ENCODE data around the gene CCDC83.

The CCDC83 gene

GRCh38 chr11:85855341-85855656 lies at the start of gene CCDC83:
TSS of gene CCDC83 (plus strand) at chr11:85855383. CDS start at chr11:85865124, 9,741 bp downstream.
- no peak for DNase-seq

DNA sequence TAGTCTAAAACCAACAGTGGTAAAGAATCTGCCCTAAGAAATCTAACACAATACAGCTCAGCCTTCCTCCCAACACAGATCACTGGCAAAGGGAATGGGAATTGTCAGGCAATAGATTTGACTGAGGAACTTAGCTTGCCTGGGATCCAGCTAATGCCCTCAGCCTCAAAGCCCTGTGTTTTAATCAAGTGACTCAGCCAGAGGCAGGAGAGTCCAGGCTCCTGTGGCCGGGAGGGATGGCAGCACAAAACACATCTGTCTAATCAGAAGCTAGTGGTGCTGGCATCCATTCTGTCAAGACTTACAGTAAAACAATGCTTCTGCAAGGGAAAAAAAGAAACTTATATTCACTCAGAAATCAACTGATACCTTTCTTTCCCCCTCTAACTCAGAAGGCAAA lies 49.8 kb upstream of the CCDC83 start:
- DNase-seq: no peak

DNA sequence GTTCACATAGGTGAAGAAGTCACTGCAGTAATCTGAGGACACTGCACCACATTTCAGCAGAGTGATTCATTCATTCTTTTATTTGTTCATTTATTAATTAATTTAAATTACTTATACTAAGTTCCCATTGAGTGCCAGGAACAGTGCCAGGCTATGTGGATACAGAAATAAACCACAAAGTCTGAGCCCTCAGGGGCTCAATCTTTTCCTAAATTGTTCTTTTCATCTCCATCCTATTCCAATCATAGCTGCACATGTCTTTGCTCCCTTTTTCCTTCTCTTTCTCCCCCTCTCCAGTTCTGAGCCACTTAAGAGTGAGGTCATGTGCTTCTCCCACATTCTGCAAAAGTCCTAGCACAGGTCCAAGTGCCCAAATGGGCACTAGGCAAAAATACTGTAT lies 49.2 kb upstream of the CCDC83 start:
- DNase-seq: no peak

DNA sequence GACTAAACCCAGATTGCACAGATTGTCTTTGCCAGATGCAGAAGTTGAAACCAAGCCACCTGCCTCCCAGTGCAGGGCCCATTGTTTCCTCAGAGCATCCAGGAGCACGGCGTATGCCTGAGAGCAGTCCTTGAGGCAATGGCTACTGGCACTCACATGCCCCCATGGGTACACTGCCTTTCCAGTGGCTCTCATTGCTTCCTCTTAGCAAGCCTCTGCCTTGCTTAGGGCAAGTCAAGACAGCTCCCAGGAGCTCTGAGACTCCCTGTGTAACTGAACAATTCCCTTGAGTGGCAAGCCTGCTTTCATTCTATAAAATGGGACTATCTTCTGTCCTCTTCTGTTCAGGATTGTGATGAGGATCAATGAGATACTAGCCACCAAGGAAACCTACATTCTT lies 48.3 kb upstream of the CCDC83 start:
- DNase-seq: no peak

GRCh38 chr11:85809191-85809590 lies 46.0 kb upstream of the CCDC83 start:
- no peak for DNase-seq

GRCh38 chr11:85809863-85810262 lies 45.3 kb upstream of the CCDC83 start:
- no peak for DNase-seq

DNA sequence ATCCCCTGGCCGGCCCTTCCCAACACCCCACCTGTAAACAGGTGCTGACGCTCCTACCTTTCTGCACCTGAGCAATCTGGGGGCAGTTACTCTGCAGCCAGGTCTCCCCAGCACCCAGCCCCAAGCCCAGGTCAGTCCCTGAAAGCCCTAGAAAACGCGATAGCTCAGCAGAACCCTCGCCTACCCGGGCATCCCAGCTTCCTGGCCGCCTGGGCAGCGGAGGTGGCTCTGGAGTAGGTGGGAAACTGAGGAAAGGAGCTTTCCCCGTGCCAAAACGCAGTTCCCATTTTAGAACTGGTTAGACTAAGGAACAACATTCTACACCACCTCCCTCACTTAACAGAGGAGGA lies 44.7 kb upstream of the CCDC83 start:
- DNase-seq: no peak

DNA sequence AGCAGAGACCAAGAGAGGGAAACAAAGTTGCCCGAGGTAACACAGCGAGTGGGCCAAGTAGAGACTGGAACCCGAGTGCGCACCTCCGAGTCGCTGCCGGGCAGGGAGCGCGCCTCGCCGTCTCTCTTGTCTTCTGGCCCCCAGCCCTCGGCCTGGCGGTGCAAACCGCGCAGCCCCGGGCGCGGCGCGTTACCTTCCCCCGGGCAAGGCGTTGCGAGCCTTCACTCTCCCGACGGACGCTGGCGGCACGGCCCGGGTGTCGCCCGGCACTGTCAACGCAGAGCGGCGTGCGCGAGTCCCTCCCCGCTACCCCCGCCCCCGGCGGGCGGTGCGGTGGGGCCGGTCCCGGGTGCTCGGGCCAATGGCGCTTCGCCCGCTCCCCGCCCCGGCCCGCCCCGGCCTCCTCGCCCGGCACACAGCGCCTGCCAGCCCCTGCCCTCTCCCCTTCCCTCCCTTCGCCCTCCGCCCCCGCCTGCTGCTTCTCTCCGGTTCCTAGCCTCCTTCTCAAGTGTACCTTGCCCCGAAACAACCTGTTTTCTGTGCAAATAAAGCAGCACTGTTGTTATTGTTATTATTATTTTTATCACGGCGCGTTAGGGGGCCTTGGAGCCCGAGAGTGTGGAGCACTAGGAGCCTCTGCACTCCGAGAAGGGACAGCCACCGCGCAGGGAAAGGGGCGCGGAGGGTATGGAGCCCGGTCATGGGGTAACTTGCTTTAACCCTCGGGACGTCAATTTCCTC lies 44.1 kb upstream of the CCDC83 start, which contains the start of gene SYTL2:
TSS of gene SYTL2 (minus strand) at position 271 of the 741 bp plus-strand sequence. CDS start 53,416 bp downstream, outside the sequence.
- DNase-seq: peak; percentile 73

DNA sequence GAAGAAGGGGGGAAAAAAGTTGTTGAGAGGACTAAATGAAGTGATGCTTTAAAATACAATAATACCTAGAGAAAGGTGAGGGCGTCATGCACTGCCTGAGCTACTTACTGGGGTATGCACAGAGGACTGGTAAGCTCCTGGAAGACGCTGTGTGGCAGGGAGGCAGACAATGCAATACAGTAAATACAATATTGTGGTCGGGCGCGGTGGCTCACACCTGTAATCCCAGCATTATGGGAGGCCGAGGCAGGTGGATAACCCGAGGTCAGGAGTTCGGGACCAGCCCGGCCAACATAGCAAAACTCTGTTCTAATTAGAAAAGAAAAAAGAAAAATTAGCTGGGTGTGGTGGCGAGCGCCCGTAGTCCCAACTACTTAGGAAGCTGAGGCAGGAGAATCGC lies 43.6 kb upstream of the CCDC83 start:
- no peak for DNase-seq

GRCh38 chr11:85813721-85814120 lies 41.5 kb upstream of the CCDC83 start:
- DNase-seq: no peak

DNA sequence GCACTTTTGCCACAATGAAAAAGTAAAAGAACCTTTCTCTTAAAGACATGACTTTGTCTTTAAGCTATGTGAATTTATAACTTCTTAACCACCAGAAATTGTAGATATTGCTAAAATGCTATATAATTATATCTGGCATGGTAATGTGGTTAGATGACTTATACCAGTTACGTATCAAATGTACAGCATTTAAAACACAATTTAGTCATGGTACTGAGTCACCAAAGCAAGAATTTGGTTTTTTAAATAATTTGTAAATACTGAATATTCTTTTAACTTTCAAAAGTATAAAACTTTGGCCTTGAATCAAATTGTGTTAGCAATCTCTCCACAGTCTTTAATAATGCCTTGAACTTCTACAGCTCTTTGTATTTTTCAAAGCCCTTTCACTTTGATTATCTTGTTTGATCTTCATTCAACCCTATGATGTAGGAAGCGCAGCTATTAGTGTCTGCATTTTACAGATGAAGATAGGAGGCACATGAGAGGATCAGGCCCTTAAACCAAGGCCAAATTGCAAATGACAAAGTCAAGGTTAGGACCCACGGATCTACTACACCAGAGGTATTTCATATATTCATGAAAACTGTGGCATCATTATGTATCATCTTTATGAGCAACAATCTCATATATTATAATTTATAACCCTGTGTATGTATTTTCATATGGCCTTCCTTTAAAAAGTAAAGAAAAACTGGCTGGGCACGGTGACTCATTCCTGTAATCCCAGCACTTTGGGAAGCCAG lies 39.8 kb upstream of the CCDC83 start:
- DNase-seq: no peak

GRCh38 chr11:85819441-85819840 lies 35.7 kb upstream of the CCDC83 start:
- DNase-seq: no peak

GRCh38 chr11:85821636-85822035 lies 33.5 kb upstream of the CCDC83 start:
- DNase-seq: no peak

DNA sequence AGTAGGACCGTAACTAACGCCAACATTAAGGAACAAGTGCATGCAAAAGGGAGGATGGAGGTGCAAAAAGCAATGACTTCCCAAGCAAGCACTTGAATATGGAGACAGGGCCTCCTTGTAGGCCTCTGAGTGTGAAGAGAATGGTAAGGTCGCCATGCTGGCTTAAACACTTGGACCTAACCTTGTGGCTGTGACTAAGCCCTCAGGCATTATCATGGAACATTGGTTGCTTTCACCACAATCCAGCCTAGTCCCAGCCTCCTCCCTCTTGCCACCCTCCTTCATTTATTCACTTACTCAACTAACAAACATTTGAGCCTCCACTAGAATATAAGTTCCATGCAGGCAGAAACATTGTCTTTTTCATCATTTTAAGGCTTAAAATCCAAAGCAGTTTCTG lies 32.4 kb upstream of the CCDC83 start:
- DNase-seq: no peak

- DNase-seq: peak; percentile 58
Observed at GRCh38 chr11:85823816-85824215, 31.4 kb upstream of the CCDC83 start.

DNA sequence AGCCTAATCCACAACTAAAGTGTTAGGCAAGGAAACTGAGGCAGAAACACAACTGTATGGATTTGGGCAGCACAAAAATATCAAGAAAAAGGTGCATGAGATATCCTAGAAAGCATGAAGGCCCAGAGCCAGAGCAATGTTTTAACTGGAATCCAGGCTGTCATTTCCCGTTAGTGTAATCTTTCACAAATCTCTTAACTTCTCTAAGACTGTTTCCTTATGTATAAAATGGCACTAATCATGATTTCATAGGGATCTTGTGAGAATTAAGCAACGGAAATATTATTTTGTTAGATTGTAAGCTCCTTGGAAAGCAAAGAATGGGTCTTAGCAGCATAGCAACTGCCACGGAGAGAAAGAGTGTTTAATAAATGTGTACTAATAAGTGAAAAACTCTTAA lies 29.6 kb upstream of the CCDC83 start:
- no peak for DNase-seq

DNA sequence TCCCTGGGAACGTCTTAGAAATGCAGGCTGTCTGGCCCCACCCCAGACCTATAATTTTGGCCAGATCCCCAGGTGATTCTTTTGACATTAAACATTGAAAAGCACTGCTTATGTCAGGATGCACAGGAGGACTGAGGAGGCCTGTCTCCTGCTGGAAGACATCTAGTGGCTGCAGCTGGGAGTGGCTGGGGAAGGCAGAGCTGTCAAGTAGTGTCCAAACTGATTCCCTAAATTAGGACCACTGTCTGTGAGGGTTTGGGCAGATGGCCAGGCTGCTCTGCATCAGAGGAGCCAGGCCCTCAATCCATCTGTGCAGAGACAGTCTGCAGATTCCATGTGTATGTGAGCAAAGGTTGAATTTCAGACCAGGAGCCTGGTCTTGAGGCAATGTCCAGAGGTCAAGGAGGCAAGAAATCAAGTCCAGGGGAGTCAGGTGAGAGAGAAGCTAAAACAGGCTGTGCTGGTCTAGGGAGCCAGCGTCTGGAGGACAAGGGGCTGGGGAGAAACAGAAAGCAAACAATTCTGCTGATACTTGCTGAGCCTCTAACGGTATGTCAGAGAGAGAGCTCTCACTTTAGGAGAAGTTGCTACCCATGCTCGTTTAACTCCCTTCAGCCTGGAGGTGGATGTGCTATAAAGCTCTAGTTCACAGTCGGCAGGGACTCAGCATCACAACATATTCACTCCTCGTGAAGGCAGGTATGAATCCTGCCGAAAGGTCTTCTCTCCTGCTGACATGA lies 28.9 kb upstream of the CCDC83 start:
- DNase-seq: no peak

DNA sequence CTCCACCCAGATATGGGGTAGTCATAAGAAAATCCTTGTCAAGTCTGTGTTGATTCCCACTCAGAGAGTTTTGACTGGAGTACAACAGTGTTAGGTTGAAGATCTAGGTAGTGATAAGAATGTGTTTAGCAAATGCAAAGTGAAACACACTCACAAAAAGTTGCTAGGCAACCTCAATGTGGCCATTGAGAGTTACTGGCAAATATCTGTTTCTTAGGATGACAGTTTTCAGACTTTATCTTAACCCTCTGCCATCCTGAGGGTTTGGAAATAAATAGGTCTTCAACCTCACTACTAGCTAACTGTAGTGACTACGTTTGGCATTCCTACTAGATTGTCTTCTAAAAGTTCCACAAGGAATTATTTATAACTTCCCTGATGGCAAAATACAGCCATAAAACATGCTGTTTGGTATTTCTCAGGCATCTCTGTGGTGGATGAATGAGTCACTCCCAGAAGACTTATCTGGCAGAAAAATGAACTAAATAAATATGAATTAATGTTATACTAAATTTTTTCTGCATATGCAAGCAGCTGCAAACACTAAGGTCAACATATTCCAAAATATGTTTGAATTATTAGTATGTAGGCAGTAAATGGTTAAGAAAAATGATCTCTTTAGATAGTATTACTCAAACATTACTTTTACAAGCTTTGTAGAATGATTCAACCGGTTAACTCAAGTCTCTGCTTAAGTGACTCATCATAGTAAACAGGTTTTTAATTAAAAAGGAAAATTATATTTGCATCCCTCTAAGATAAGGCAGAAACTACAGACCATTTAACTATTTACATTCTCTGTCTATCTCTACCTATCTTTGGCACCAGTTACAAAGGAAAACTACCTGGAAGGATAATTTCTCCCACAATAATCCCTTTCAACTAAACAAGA lies 27.2 kb upstream of the CCDC83 start:
- no peak for DNase-seq

- DNase-seq: no peak
Observed at GRCh38 chr11:85828640-85828978, 26.6 kb upstream of the CCDC83 start.

DNA sequence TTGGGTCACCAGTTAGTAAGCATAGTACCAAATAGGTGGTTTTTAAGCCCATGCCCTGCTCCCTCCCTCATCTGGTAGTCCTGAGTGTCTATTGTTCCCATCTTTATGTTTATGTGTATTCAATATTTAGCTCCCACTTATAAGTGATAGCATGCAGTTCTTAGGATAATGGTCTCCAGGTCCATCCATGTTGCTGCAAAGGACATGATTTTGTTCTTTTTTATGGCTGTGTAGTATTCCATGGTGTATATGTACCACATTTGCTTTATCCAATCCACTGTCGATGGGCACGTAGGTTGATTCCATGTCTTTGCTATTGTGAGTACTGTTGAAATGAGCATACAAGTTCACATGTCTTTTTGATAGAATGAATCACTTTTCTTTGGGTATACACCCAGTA lies 26.0 kb upstream of the CCDC83 start:
- no peak for DNase-seq

GRCh38 chr11:85831050-85831449 lies 24.1 kb upstream of the CCDC83 start:
- no peak for DNase-seq

- no peak for DNase-seq
Observed at GRCh38 chr11:85835263-85835662, 19.9 kb upstream of the CCDC83 start.

GRCh38 chr11:85835729-85836128 lies 19.5 kb upstream of the CCDC83 start:
- DNase-seq: no peak

Data from activated CD4-positive, alpha-beta T cell treated with anti-CD3 and anti-CD28 coated beads, Interleukin-2, amount 50 U/mL, for 1 hour (primary cell).